A673 (cell line): ENCODE measurements around the gene MIEF2. TPM values are rescaled to one million over a fixed set of nuclear protein-coding genes. Genes with fewer than 3 reads are reported as not detected.

Experiments used
- BruUV-seq: library from RNA; stranded (reverse); fragments of 400-500 nt; replicated peaks from 2 replicates; lab custom pipeline; 2021; lab: Mats Ljungman, UMichigan
- CTCF ChIA-PET: fragments of 300-600 bp; sonication (Branson Sonifier 250); formaldehyde crosslinking; loops from one replicate; lab custom pipeline; 2022; ENCODE audit warnings: antibody characterized with exemption; lab: Charles Lee
- POLR2A ChIA-PET: fragments of 300-600 bp; sonication (Branson Sonifier 250); formaldehyde crosslinking; loops from one replicate; lab custom pipeline; 2022; ENCODE audit warnings: antibody characterized with exemption; ENCODE audit not compliant: low non-redundant PET; lab: Charles Lee
- DNase-seq: peaks from one replicate; pipeline ENCODE4 v3.0.0-alpha.2; 2015; ENCODE audit warnings: low spot score
- H3K27ac ChIP-seq: fragments of 200-600 bp; sonication (generic); 2 replicates; pipeline ENCODE4 v1.5.1; 2016; ENCODE audit warnings: mixed run types, low read depth, mild to moderate bottlenecking, mixed read lengths, antibody characterized with exemption, low read length; ENCODE audit not compliant: poor library complexity, severe bottlenecking
- H3K27me3 ChIP-seq: fragments of 200-600 bp; sonication (generic); replicated peaks from 2 replicates; pipeline ENCODE4 v1.6.1; 2017; ENCODE audit warnings: mixed run types, low read depth, mild to moderate bottlenecking, mixed read lengths, antibody characterized with exemption, low read length; ENCODE audit not compliant: insufficient read depth, poor library complexity
- H3K36me3 ChIP-seq: fragments of 200-600 bp; sonication (generic); 2 replicates; pipeline ENCODE4 v1.6.1; 2016; ENCODE audit warnings: mixed run types, mild to moderate bottlenecking, mixed read lengths, antibody characterized with exemption, low read length; ENCODE audit not compliant: insufficient read depth, poor library complexity, severe bottlenecking
- H3K4me1 ChIP-seq: fragments of 200-600 bp; sonication (generic); 2 replicates; pipeline ENCODE4 v1.6.1; 2017; ENCODE audit warnings: mixed run types, mild to moderate bottlenecking, mixed read lengths, antibody characterized with exemption, low read length; ENCODE audit not compliant: insufficient read depth, poor library complexity, severe bottlenecking
- H3K4me3 ChIP-seq: fragments of 200-600 bp; sonication (generic); 2 replicates; pipeline ENCODE4 v1.5.1; 2016; ENCODE audit warnings: low read depth, mixed run types, mild to moderate bottlenecking, mixed read lengths, low read length; ENCODE audit not compliant: poor library complexity, severe bottlenecking
- H3K9me3 ChIP-seq: fragments of 200-600 bp; sonication (generic); 2 replicates; pipeline ENCODE4 v1.6.1; 2016; ENCODE audit warnings: mixed run types, low read depth, mild to moderate bottlenecking, mixed read lengths, antibody characterized with exemption, low read length; ENCODE audit not compliant: poor library complexity, severe bottlenecking
- CTCF ChIP-seq: fragments of 300-800, 200-600 bp; sonication (generic); conservative IDR thresholded peaks from 2 replicates; pipeline ENCODE4 v1.5.1; 2017; ENCODE audit warnings: low read depth, mild to moderate bottlenecking, antibody characterized with exemption, low read length, moderate library complexity, mixed read lengths
- EZH2 ChIP-seq: fragments of 200-600 bp; sonication (generic); IDR thresholded peaks from 2 replicates; pipeline ENCODE4 v1.6.1; 2017; ENCODE audit warnings: borderline replicate concordance, low read depth, mild to moderate bottlenecking, mixed read lengths, antibody characterized with exemption, low read length; ENCODE audit not compliant: poor library complexity, severe bottlenecking
- intact Hi-C: fragments of 100-400 bp; cut with micrococcal nuclease; formaldehyde crosslinking; loops from one replicate; pipeline ENCODE4 v1.10.0; 2022; ENCODE audit not compliant: unreplicated experiment
- total RNA-seq: library from RNA; stranded (reverse); gene quantifications from 2 replicates; pipeline ENCODE4 v1.2.3, GENCODE V29; 2021

The MIEF2 gene
- total RNA-seq, 1 experiment from 2014 or later = 8.1 TPM

GRCh38 chr17:18280766-18281371 lies 20.4 kb downstream of the MIEF2 start:
- ChIA-PET CTCF (no interaction called here), POLR2A (interaction anchor here (0.6 kb wide), 1 partner anchor 63 kb away, joined by 4 read pairs; no protein-coding TSS in a partner anchor)
- no peaks in the 10 kb centered on the region for H3K27me3 ChIP-seq
- H3K4me1 ChIP-seq = no peaks in the 10 kb centered on the region
- intact Hi-C loops = no loop called here
- H3K36me3 ChIP-seq = peaks cover 84% of the 10 kb centered on the region
- BruUV-seq = no TSS peak
- no peaks in the 10 kb centered on the region for H3K9me3 ChIP-seq
- H3K4me3 ChIP-seq = no peak overlapping the region
- no peak overlapping the region for H3K27ac ChIP-seq
- no peak for TF ChIP-seq EZH2
- no peak for TF ChIP-seq CTCF
- DNase-seq = no peak

GRCh38 chr17:18281788-18282187 lies 21.3 kb downstream of the MIEF2 start:
- CTCF ChIA-PET = no interaction called here
- no peak for DNase-seq
- Histone ChIP-seq H3K4me1 (no peaks in the 10 kb centered on the region), H3K9me3 (no peaks in the 10 kb centered on the region), H3K36me3 (peaks cover 76% of the 10 kb centered on the region), H3K27ac (no peak overlapping the region), H3K27me3 (no peaks in the 10 kb centered on the region), H3K4me3 (no peak overlapping the region)
- no TSS peak for BruUV-seq
- POLR2A ChIA-PET = no interaction called here
- TF ChIP-seq CTCF = no peak
- intact Hi-C loops = no loop called here

- DNase-seq = no peak
- Histone ChIP-seq H3K4me3 (no peak overlapping the region), H3K36me3 (peaks cover 73% of the 10 kb centered on the region), H3K27ac (no peak overlapping the region), H3K27me3 (no peaks in the 10 kb centered on the region), H3K4me1 (no peaks in the 10 kb centered on the region), H3K9me3 (no peaks in the 10 kb centered on the region)
- no peak for TF ChIP-seq CTCF
- TF ChIP-seq EZH2 = no peak
- intact Hi-C loops = no loop called here
- POLR2A ChIA-PET = no interaction called here
- no TSS peak for BruUV-seq
- CTCF ChIA-PET = no interaction called here
Observed at GRCh38 chr17:18285296-18285695, 24.8 kb downstream of the MIEF2 start.
